ENCODE data around the gene NAGPA. TPM values are rescaled to one million over a fixed set of nuclear protein-coding genes. Genes with fewer than 3 reads are reported as not detected.
"Not testable (repeated sequence)": the region's sequence is repeated elsewhere in the genome, so short reads cannot be mapped to it uniquely, and the experiment has no call there.

Gene NAGPA
- total RNA-seq, 1 experiment from 2014 or later, result 12.5 TPM

DNA sequence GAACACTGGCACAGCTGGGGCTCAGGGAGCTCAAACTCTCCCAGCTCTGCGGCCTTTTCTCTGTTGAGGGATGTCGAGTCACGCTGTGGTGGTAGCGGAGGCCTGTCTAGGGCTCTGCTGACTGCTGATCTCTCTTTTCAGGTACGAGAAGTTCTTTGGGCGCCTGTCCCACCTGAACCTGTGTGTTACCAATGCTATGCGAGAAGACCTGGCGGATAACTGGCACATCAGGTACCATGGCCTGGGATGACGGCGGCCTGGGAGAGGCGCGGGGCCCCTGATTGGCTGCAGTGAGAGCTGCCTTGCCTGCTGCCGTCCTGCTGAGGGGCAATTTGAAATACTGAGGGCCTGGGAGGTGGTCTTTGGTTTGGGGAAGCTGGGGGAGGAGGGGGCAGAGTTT is 43.6 kb upstream of the NAGPA start:
- TF ChIP-seq, protein P1, sequence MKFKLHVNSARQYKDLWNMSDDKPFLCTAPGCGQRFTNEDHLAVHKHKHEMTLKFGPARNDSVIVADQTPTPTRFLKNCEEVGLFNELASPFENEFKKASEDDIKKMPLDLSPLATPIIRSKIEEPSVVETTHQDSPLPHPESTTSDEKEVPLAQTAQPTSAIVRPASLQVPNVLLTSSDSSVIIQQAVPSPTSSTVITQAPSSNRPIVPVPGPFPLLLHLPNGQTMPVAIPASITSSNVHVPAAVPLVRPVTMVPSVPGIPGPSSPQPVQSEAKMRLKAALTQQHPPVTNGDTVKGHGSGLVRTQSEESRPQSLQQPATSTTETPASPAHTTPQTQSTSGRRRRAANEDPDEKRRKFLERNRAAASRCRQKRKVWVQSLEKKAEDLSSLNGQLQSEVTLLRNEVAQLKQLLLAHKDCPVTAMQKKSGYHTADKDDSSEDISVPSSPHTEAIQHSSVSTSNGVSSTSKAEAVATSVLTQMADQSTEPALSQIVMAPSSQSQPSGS (CRISPR knock-in tag; IDR thresholded peaks at IDR 0.05; ENCODE audit: borderline replicate concordance, low read depth), result no peak
- TF ChIP-seq, protein P2, sequence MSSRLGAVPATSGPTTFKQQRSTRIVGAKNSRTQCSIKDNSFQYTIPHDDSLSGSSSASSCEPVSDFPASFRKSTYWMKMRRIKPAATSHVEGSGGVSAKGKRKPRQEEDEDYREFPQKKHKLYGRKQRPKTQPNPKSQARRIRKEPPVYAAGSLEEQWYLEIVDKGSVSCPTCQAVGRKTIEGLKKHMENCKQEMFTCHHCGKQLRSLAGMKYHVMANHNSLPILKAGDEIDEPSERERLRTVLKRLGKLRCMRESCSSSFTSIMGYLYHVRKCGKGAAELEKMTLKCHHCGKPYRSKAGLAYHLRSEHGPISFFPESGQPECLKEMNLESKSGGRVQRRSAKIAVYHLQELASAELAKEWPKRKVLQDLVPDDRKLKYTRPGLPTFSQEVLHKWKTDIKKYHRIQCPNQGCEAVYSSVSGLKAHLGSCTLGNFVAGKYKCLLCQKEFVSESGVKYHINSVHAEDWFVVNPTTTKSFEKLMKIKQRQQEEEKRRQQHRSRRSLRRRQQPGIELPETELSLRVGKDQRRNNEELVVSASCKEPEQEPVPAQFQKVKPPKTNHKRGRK (CRISPR knock-in tag; IDR thresholded peaks at IDR 0.05; ENCODE audit: borderline replicate concordance), result no peak
- no peak for TF ChIP-seq MYBL2 (CRISPR knock-in tag; IDR thresholded peaks at IDR 0.05)
- no peak for TF ChIP-seq ZNF317 (CRISPR knock-in tag; IDR thresholded peaks at IDR 0.05; ENCODE audit: borderline replicate concordance, low read depth)
- TF ChIP-seq TEAD4 (CRISPR knock-in tag; IDR thresholded peaks at IDR 0.05), result no peak
- no peak for TF ChIP-seq ELF4 (CRISPR knock-in tag; IDR thresholded peaks at IDR 0.05; ENCODE audit: low read depth)
- TF ChIP-seq NR1H2 (CRISPR knock-in tag; IDR thresholded peaks at IDR 0.05), result no peak
- TF ChIP-seq, protein P3, sequence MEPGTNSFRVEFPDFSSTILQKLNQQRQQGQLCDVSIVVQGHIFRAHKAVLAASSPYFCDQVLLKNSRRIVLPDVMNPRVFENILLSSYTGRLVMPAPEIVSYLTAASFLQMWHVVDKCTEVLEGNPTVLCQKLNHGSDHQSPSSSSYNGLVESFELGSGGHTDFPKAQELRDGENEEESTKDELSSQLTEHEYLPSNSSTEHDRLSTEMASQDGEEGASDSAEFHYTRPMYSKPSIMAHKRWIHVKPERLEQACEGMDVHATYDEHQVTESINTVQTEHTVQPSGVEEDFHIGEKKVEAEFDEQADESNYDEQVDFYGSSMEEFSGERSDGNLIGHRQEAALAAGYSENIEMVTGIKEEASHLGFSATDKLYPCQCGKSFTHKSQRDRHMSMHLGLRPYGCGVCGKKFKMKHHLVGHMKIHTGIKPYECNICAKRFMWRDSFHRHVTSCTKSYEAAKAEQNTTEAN (CRISPR knock-in tag; IDR thresholded peaks at IDR 0.05), result no peak
- TF ChIP-seq NFATC4 (CRISPR knock-in tag; IDR thresholded peaks at IDR 0.05), result no peak
- no peak for TF ChIP-seq ZNF671 (CRISPR knock-in tag; IDR thresholded peaks at IDR 0.05)
- TF ChIP-seq GRHL2 (CRISPR knock-in tag; IDR thresholded peaks at IDR 0.05; ENCODE audit: insufficient replicate concordance, severe bottlenecking), result no peak
- Mint-ChIP-seq H3K27ac (no peak overlapping the region), H3K27me3 (ENCODE audit: low read depth) (no peaks in the 10 kb centered on the region), H3K4me1 (peaks cover 10% of the 10 kb centered on the region), H3K9me3 (no peaks in the 10 kb centered on the region), H3K4me3 (no peak overlapping the region), H3K36me3 (peaks cover 36% of the 10 kb centered on the region)
- DNase-seq (ENCODE audit: low spot score), result no peak
- ChIA-PET CTCF (interaction anchor here (2.6 to 3.0 kb wide), 2 partner anchors 19 to 52 kb away, joined by 7 to 19 read pairs; no protein-coding TSS in a partner anchor), POLR2A (no interaction called here)
- no peak for ATAC-seq

DNA sequence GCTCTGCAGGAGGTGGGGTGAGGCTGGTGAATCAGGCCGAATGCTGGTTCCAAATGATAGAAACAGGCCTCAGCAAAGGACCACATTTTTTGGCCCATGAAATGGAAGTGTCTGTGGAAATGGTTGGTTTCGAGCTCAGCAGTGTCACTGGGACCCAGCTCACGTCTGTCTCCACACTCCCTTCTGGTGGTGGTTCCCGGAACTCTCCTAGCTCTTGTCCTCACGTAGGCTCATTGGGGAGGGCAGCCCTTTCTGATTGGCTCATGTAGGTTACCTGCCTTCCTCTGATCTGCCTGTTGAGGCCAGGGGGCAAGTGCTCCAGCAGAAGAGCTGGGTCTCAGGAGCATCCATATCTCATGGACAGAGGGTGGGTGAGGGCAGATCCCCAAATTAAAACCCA is 41.9 kb upstream of the NAGPA start:
- no peak for DNase-seq (ENCODE audit: low spot score)
- H3K36me3 Mint-ChIP-seq, result peaks cover 33% of the 10 kb centered on the region
- TF ChIP-seq EMX1 (CRISPR knock-in tag; IDR thresholded peaks at IDR 0.05), result no peak
- TF ChIP-seq ZNF671 (CRISPR knock-in tag; IDR thresholded peaks at IDR 0.05), result no peak
- POLR2A ChIA-PET, result interaction anchor here (0.5 to 0.6 kb wide), 2 partner anchors 62 to 248 kb away, joined by 3 to 5 read pairs; no protein-coding TSS in a partner anchor
- ATAC-seq, result peak; percentile 78
- peaks cover 12% of the 10 kb centered on the region for H3K4me1 Mint-ChIP-seq
- H3K27ac Mint-ChIP-seq, result no peak overlapping the region
- no peaks in the 10 kb centered on the region for H3K27me3 Mint-ChIP-seq (ENCODE audit: low read depth)
- CTCF ChIA-PET, result interaction anchor here (0.7 to 3.0 kb wide), 15 partner anchors 9 to 425 kb away, joined by 3 to 24 read pairs (median 4); partner anchors contain the start of gene SEC14L5
- no peaks in the 10 kb centered on the region for H3K9me3 Mint-ChIP-seq
- H3K4me3 Mint-ChIP-seq, result no peak overlapping the region

DNA sequence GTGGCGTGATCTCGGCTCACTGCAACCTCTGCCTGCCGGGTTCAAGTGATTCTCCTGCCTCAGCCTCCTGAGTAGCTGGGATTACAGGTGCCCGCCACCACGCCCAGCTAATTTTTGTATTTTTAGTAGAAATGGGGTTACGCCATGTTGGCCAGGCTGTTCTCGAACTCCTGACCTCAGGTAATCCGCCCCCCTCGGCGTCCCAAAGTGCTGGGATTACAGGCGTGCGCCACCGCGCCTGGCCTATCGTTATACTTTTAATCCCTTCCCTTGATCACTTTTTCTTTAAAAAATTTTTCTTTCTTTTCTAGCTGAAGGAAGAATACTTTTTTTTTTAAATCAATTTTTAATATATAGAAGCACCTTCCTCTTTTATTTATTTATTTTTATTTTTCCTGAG is 40.0 kb upstream of the NAGPA start:
- H3K27ac Mint-ChIP-seq; ATAC-seq; H3K9me3 Mint-ChIP-seq; POLR2A ChIA-PET; CTCF ChIA-PET; H3K4me3 Mint-ChIP-seq; DNase-seq (ENCODE audit: low spot score); H3K27me3 Mint-ChIP-seq (ENCODE audit: low read depth): not testable (repeated sequence)
- Mint-ChIP-seq H3K4me1 (peaks cover 12% of the 10 kb centered on the region), H3K36me3 (peaks cover 27% of the 10 kb centered on the region)

DNA sequence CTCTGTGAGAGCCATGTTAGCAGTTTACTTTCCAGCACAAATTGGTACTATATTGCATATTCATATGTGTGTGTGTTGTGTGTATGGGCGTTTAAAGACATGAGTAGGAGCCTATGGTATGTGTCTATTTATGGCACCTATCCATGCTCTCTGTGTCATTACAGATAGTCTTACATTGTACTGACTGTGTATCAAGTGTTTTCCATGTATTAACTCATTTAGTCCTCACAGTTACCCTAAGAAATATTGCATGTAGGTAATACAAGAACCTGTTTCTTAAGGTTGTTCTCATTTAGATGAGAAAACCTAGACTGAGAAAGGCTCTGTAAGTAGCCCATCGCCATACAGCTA is 39.5 kb upstream of the NAGPA start:
- peaks cover 12% of the 10 kb centered on the region for H3K4me1 Mint-ChIP-seq
- ChIA-PET CTCF (interaction anchor here (1.8 kb wide), 1 partner anchor 15 kb away, joined by 15 read pairs; no protein-coding TSS in a partner anchor), POLR2A (no interaction called here)
- ATAC-seq, result no peak
- TF ChIP-seq ZNF138 (CRISPR knock-in tag; conservative IDR thresholded peaks at IDR 0.05) (no peak), FOXK1 (CRISPR knock-in tag; IDR thresholded peaks at IDR 0.05) (no peak), MXD4 (CRISPR knock-in tag; IDR thresholded peaks at IDR 0.05; ENCODE audit: borderline replicate concordance) (no peak), MYBL2 (CRISPR knock-in tag; IDR thresholded peaks at IDR 0.05) (no peak), EMX1 (CRISPR knock-in tag; IDR thresholded peaks at IDR 0.05) (no peak)
- TF ChIP-seq, protein P4, sequence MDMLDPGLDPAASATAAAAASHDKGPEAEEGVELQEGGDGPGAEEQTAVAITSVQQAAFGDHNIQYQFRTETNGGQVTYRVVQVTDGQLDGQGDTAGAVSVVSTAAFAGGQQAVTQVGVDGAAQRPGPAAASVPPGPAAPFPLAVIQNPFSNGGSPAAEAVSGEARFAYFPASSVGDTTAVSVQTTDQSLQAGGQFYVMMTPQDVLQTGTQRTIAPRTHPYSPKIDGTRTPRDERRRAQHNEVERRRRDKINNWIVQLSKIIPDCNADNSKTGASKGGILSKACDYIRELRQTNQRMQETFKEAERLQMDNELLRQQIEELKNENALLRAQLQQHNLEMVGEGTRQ (CRISPR knock-in tag; IDR thresholded peaks at IDR 0.05), result no peak
- TF ChIP-seq, protein P5, sequence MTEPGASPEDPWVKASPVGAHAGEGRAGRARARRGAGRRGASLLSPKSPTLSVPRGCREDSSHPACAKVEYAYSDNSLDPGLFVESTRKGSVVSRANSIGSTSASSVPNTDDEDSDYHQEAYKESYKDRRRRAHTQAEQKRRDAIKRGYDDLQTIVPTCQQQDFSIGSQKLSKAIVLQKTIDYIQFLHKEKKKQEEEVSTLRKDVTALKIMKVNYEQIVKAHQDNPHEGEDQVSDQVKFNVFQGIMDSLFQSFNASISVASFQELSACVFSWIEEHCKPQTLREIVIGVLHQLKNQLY (CRISPR knock-in tag; IDR thresholded peaks at IDR 0.05), result no peak
- H3K27ac Mint-ChIP-seq, result no peak overlapping the region
- peaks cover 27% of the 10 kb centered on the region for H3K36me3 Mint-ChIP-seq
- DNase-seq (ENCODE audit: low spot score), result no peak
- H3K9me3 Mint-ChIP-seq, result no peaks in the 10 kb centered on the region
- peak overlapping the region; percentile 93 for H3K4me3 Mint-ChIP-seq
- H3K27me3 Mint-ChIP-seq (ENCODE audit: low read depth), result peaks cover 3% of the 10 kb centered on the region; the same call in 1 of the 2 replicates

All from WTC11 (cell line).